SK-N-SH treated with all-trans-retinoic acid at 6 μM for 48 hours (cell line): Measurements from ENCODE around the gene CHEK1.

Source experiments
- ISL1 ChIP-seq: fragments of 250-450 bp; sonication (Bioruptor Pico); IDR thresholded peaks from 2 replicates; pipeline ENCODE4 v2.1.2; 2022; ENCODE audit warnings: mild to moderate bottlenecking, moderate library complexity
- RARB ChIP-seq: fragments of 250-450 bp; sonication (Bioruptor Pico); IDR thresholded peaks from 2 replicates; pipeline ENCODE4 v1.8.0; 2021; ENCODE audit warnings: mild to moderate bottlenecking, moderate library complexity
- SNAI2 ChIP-seq: fragments of 250-450 bp; sonication (Bioruptor Pico); IDR thresholded peaks from 2 replicates; pipeline ENCODE4 v1.5.0; 2020; ENCODE audit warnings: mild to moderate bottlenecking, moderate library complexity
- ZFP3 ChIP-seq: fragments of 250-450 bp; sonication (Bioruptor Pico); IDR thresholded peaks from 2 replicates; pipeline ENCODE4 v1.5.0; 2020; ENCODE audit warnings: mild to moderate bottlenecking, moderate library complexity
- ZNF565 ChIP-seq: fragments of 450-650 bp; formaldehyde crosslinking; conservative IDR thresholded peaks from 2 replicates; pipeline ENCODE4 v1.5.0; 2020; ENCODE audit warnings: low read depth, mild to moderate bottlenecking, moderate library complexity
- ZNF70 ChIP-seq: fragments of 450-650 bp; formaldehyde crosslinking; IDR thresholded peaks from 2 replicates; pipeline ENCODE4 v1.5.0; 2020; ENCODE audit warnings: mild to moderate bottlenecking, moderate library complexity
- TF ChIP-seq, protein P1 (sequence below): fragments of 250-450 bp; sonication (Bioruptor Pico); IDR thresholded peaks from 2 replicates; pipeline ENCODE4 v1.8.0; 2020; ENCODE audit warnings: mild to moderate bottlenecking, moderate library complexity, borderline replicate concordance

DNA sequence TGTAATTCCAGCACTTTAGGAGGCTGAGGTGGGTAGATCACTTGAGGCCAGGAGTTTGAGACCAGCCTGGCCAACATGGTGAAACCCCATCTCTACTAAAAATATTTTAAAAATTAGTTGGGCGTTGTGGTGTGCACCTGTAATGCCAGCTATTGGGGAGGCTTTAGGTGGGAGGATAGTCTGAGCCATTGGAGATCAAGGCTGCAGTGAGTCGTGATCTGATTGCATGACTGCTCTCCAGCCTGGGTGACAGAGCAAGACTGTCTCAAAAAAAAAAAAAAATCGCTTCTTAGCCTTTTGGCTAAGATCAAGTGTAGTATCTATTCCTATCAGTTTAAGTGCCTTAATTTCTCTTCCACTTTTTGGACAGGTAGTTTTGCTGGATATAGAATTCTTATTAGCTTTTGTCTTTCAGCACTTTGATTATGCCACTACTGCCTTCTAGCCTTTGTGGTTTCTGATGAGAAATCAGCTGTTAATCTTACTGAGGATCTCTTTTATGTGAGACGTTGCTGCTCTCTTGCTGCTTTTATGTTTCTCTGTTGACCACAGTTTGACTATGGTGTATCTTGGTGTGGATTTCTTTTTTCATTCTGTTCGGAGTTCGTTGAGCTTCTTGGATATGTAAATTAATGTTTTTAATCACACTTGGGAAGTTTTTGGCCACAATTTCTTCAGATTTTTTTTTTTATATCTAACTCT, 24.7 kb downstream of the CHEK1 start:
- TF ChIP-seq SNAI2 (CRISPR knock-in tag) (no peak), ZFP3 (no peak), ISL1 (CRISPR knock-in tag) (no peak), ZNF70 (CRISPR knock-in tag) (no peak), ZNF565 (CRISPR knock-in tag) (no peak), RARB (CRISPR knock-in tag) (no peak)
- TF ChIP-seq, protein P1, sequence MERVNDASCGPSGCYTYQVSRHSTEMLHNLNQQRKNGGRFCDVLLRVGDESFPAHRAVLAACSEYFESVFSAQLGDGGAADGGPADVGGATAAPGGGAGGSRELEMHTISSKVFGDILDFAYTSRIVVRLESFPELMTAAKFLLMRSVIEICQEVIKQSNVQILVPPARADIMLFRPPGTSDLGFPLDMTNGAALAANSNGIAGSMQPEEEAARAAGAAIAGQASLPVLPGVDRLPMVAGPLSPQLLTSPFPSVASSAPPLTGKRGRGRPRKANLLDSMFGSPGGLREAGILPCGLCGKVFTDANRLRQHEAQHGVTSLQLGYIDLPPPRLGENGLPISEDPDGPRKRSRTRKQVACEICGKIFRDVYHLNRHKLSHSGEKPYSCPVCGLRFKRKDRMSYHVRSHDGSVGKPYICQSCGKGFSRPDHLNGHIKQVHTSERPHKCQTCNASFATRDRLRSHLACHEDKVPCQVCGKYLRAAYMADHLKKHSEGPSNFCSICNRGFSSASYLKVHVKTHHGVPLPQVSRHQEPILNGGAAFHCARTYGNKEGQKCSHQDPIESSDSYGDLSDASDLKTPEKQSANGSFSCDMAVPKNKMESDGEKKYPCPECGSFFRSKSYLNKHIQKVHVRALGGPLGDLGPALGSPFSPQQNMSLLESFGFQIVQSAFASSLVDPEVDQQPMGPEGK (CRISPR knock-in tag) = no peak
